ENCODE measurements around the gene PLD1.
A peak's percentile ranks its signal among the peaks of the same experiment; 100 is the strongest.

The PLD1 gene

GRCh38 chr3:171663805-171664204, 146.5 kb downstream of the PLD1 start:
- no peak for TF ChIP-seq CTCF (IDR thresholded peaks at IDR 0.05; ENCODE audit: insufficient read depth, low read depth, low read length, missing control alignments)
- DNase-seq (ENCODE audit: low read depth) = no peak
- no peak overlapping the region for H3K4me3 ChIP-seq (ENCODE audit: low read length)

GRCh38 chr3:171661484-171661883, 148.8 kb downstream of the PLD1 start:
- no peak for DNase-seq (ENCODE audit: low read depth)
- no peak overlapping the region for H3K4me3 ChIP-seq (ENCODE audit: low read length)
- no peak for TF ChIP-seq CTCF (IDR thresholded peaks at IDR 0.05; ENCODE audit: insufficient read depth, low read depth, low read length, missing control alignments)

GRCh38 chr3:171660188-171660587, 150.1 kb downstream of the PLD1 start:
- DNase-seq (ENCODE audit: low read depth) = no peak
- no peak overlapping the region for H3K4me3 ChIP-seq (ENCODE audit: low read length)
- TF ChIP-seq CTCF (IDR thresholded peaks at IDR 0.05; ENCODE audit: insufficient read depth, low read depth, low read length, missing control alignments) = no peak

GRCh38 chr3:171658841-171659240, 151.4 kb downstream of the PLD1 start:
- DNase-seq (ENCODE audit: low read depth) = no peak
- no peak for TF ChIP-seq CTCF (IDR thresholded peaks at IDR 0.05; ENCODE audit: insufficient read depth, low read depth, low read length, missing control alignments)

GRCh38 chr3:171654809-171655208, 155.5 kb downstream of the PLD1 start:
- peak; percentile 85 for DNase-seq (ENCODE audit: low read depth)
- no peak overlapping the region for H3K4me3 ChIP-seq (ENCODE audit: low read length)
- TF ChIP-seq CTCF (IDR thresholded peaks at IDR 0.05; ENCODE audit: insufficient read depth, low read depth, low read length, missing control alignments) = no peak

More at GRCh38 chr3:171658841-171659240, 151.4 kb downstream of the PLD1 start:
- no peak overlapping the region for H3K4me3 ChIP-seq (ENCODE audit: low read length)

GRCh38 chr3:171654326-171654725, 156.0 kb downstream of the PLD1 start:
- DNase-seq (ENCODE audit: low read depth) = no peak
- TF ChIP-seq CTCF (IDR thresholded peaks at IDR 0.05; ENCODE audit: insufficient read depth, low read depth, low read length, missing control alignments) = no peak
- H3K4me3 ChIP-seq (ENCODE audit: low read length) = no peak overlapping the region

- DNase-seq (ENCODE audit: low read depth) = no peak
- H3K4me3 ChIP-seq (ENCODE audit: low read length) = no peak overlapping the region
- TF ChIP-seq CTCF (IDR thresholded peaks at IDR 0.05; ENCODE audit: insufficient read depth, low read depth, low read length, missing control alignments) = no peak
Observed at GRCh38 chr3:171653701-171654100, 156.6 kb downstream of the PLD1 start.

Data from epithelial cell of esophagus (primary cell).